Stimulated activated CD4-positive, alpha-beta T cell treated with anti-CD3 and anti-CD28 coated beads, TNF-alpha, amount 100 ng/mL, for 24 hours (primary cell): ENCODE results near the gene NAA10.

Experiments
- DNase-seq, 3 experiments: peaks; one replicate each; pipeline ENCODE4 v3.0.0-alpha.2; 2020; ENCODE audit warnings: low read depth in 3 of 3

Gene NAA10

GRCh38 chrX:153909024-153909979, 25.5 kb downstream of the NAA10 start:
- DNase-seq: no peak

GRCh38 chrX:153908219-153908860, 26.5 kb downstream of the NAA10 start:
- no peak for DNase-seq

GRCh38 chrX:153907456-153907855, 27.4 kb downstream of the NAA10 start:
- DNase-seq: no peak

- DNase-seq: no peak
Observed at GRCh38 chrX:153906126-153906917, 28.5 kb downstream of the NAA10 start.

GRCh38 chrX:153905481-153906095, 29.2 kb downstream of the NAA10 start:
- no peak for DNase-seq

GRCh38 chrX:153903991-153904957, 30.6 kb downstream of the NAA10 start, which contains the start of gene AVPR2:
Gene AVPR2 (plus strand): TSS chrX:153904673. CDS start chrX:153905146, 473 bp downstream.
- DNase-seq: no peak

- DNase-seq: no peak
Observed at GRCh38 chrX:153903238-153903980, 31.4 kb downstream of the NAA10 start.

GRCh38 chrX:153902385-153902784, 32.5 kb downstream of the NAA10 start:
- DNase-seq: no peak

- DNase-seq: no peak
Observed at GRCh38 chrX:153901753-153902140, 33.1 kb downstream of the NAA10 start.

GRCh38 chrX:153900831-153901752, 33.7 kb downstream of the NAA10 start:
- DNase-seq: peak; percentile 20 to 57 (median 32)

GRCh38 chrX:153897899-153898298, 36.9 kb downstream of the NAA10 start:
- no peak for DNase-seq

GRCh38 chrX:153889123-153889522, 45.7 kb downstream of the NAA10 start:
- DNase-seq: no peak

GRCh38 chrX:153888344-153888743, 46.5 kb downstream of the NAA10 start:
- no peak for DNase-seq

- DNase-seq: no peak
Observed at GRCh38 chrX:153887385-153887784, 47.5 kb downstream of the NAA10 start.

- DNase-seq: no peak
Observed at GRCh38 chrX:153886915-153887314, 47.9 kb downstream of the NAA10 start.

GRCh38 chrX:153885968-153886903, 48.6 kb downstream of the NAA10 start, which contains the start of gene L1CAM:
Gene L1CAM (minus strand): TSS chrX:153886173. CDS start chrX:153875836, 10,337 bp downstream.
- no peak for DNase-seq

GRCh38 chrX:153885208-153885787, 49.5 kb downstream of the NAA10 start:
- no peak for DNase-seq
